Smooth muscle cell (in vitro differentiated cells): ENCODE results near the gene FBLN2. TPM values are rescaled to one million over a fixed set of nuclear protein-coding genes. Genes with fewer than 3 reads are reported as not detected.

ENCODE experiments used
- DNase-seq: peaks from one replicate; lab custom pipeline; 2025; ENCODE audit not compliant: unreplicated experiment; lab: John Stamatoyannopoulos, UW
- H2AFZ ChIP-seq: fragments of 200-600 bp; sonication (generic); 2 replicates; pipeline ENCODE4 v1.6.0; 2016; ENCODE audit warnings: antibody characterized with exemption, low read depth, mild to moderate bottlenecking
- H3F3A ChIP-seq: fragments of 200-600 bp; sonication (generic); 2 replicates; pipeline ENCODE4 v1.6.0; 2017; ENCODE audit warnings: antibody characterized with exemption, low read depth
- H3K27ac ChIP-seq: fragments of 200-600 bp; sonication (generic); 2 replicates; pipeline ENCODE4 v1.5.1; 2016; ENCODE audit warnings: low read depth, mild to moderate bottlenecking
- H3K27me3 ChIP-seq: fragments of 200-600 bp; sonication (generic); 2 replicates; pipeline ENCODE4 v1.6.1; 2016; ENCODE audit warnings: low read depth, mild to moderate bottlenecking
- H3K36me3 ChIP-seq: fragments of 200-600 bp; sonication (generic); 2 replicates; pipeline ENCODE4 v1.5.1; 2016; ENCODE audit warnings: low read depth
- H3K4me1 ChIP-seq: fragments of 200-600 bp; sonication (generic); 2 replicates; pipeline ENCODE4 v1.5.1; 2016; ENCODE audit warnings: low read depth
- H3K4me2 ChIP-seq: fragments of 200-600 bp; sonication (generic); 2 replicates; pipeline ENCODE4 v1.6.0; 2016; ENCODE audit warnings: mild to moderate bottlenecking
- H3K4me3 ChIP-seq: fragments of 200-600 bp; sonication (generic); 2 replicates; pipeline ENCODE4 v1.5.1; 2016; ENCODE audit warnings: mild to moderate bottlenecking
- H3K79me2 ChIP-seq: fragments of 200-600 bp; sonication (generic); 2 replicates; pipeline ENCODE4 v1.6.0; 2016; ENCODE audit warnings: low read depth, mild to moderate bottlenecking
- H3K9ac ChIP-seq: fragments of 200-600 bp; sonication (generic); 2 replicates; pipeline ENCODE4 v1.6.0; 2016; ENCODE audit warnings: low read depth
- H3K9me3 ChIP-seq: fragments of 200-600 bp; sonication (generic); replicated peaks from 2 replicates; pipeline ENCODE4 v1.5.1; 2016; ENCODE audit warnings: low read depth
- H4K20me1 ChIP-seq: fragments of 200-600 bp; sonication (generic); 2 replicates; pipeline ENCODE4 v1.6.0; 2016; ENCODE audit warnings: low read depth
- CTCF ChIP-seq: fragments of 200-600 bp; sonication (generic); IDR thresholded peaks from 2 replicates; pipeline ENCODE4 v1.5.1; 2017; ENCODE audit warnings: borderline replicate concordance, mild to moderate bottlenecking, antibody characterized with exemption; ENCODE audit not compliant: insufficient read depth, poor library complexity, severe bottlenecking
- WGBS: methylation state at CpG from one replicate; pipeline ENCODE4 v1.1.7; 2016; ENCODE audit warnings: low lambda C conversion rate; 5-methylcytosine and 5-hydroxymethylcytosine counted together
- polyA plus RNA-seq: library from polyadenylated mRNA; unstranded; fragments of >200 nt; fragmentation: Nextera tagmentation; extraction: Ambion mirVana; gene quantifications from 2 replicates; pipeline ENCODE4 v1.2.1, GENCODE V29; 2016
- total RNA-seq: library from RNA; depleted of rRNA; stranded (reverse); fragments of >200 nt; gene quantifications from 2 replicates; pipeline ENCODE4 v1.2.3, GENCODE V29; 2014

FBLN2 gene
- total and polyA plus RNA-seq, 2 experiments from 2014 or later: 159 to 390 TPM

- no peaks in the 10 kb centered on the region for H3K79me2 ChIP-seq
- no peaks in the 10 kb centered on the region for H4K20me1 ChIP-seq
- DNase-seq: no peak
- peak overlapping the region; percentile 26 for H3K9ac ChIP-seq
- H2AFZ ChIP-seq: no peak overlapping the region
- H3K36me3 ChIP-seq: no peaks in the 10 kb centered on the region
- no peak overlapping the region for H3K4me3 ChIP-seq
- H3K4me1 ChIP-seq: peaks cover 11% of the 10 kb centered on the region
- no peaks in the 10 kb centered on the region for H3K27me3 ChIP-seq
- no peak for TF ChIP-seq CTCF
- peaks cover 11% of the 10 kb centered on the region for H3F3A ChIP-seq
- H3K27ac ChIP-seq: peak overlapping the region; percentile 23
- no peaks in the 10 kb centered on the region for H3K9me3 ChIP-seq
- WGBS: 48% methylated on average over 20 of the region's 20 CpGs
- H3K4me2 ChIP-seq: peak overlapping the region; percentile 49
Observed at GRCh38 chr3:13513051-13513912, 35.6 kb upstream of the FBLN2 start.

GRCh38 chr3:13513913-13514517, 34.9 kb upstream of the FBLN2 start:
- 81% methylated on average over 10 of the region's 10 CpGs for WGBS
- H3K9ac ChIP-seq: no peak overlapping the region
- H3F3A ChIP-seq: peaks cover 9% of the 10 kb centered on the region

GRCh38 chr3:13514639-13515435, 34.1 kb upstream of the FBLN2 start:
- WGBS: 82% methylated on average over 6 of the region's 6 CpGs
- DNase-seq: no peak
- no peaks in the 10 kb centered on the region for H3K36me3 ChIP-seq
- H3K9ac ChIP-seq: no peak overlapping the region
- no peaks in the 10 kb centered on the region for H3K79me2 ChIP-seq
- no peak overlapping the region for H3K4me2 ChIP-seq
- H4K20me1 ChIP-seq: no peaks in the 10 kb centered on the region
- H3K27me3 ChIP-seq: no peaks in the 10 kb centered on the region
- no peaks in the 10 kb centered on the region for H3K9me3 ChIP-seq
- H3F3A ChIP-seq: peaks cover 9% of the 10 kb centered on the region
- H3K27ac ChIP-seq: no peak overlapping the region
- TF ChIP-seq CTCF: no peak
- H3K4me3 ChIP-seq: no peak overlapping the region
- no peak overlapping the region for H2AFZ ChIP-seq
- H3K4me1 ChIP-seq: peaks cover 11% of the 10 kb centered on the region

More at GRCh38 chr3:13513913-13514517, 34.9 kb upstream of the FBLN2 start:
- Histone ChIP-seq H3K79me2 (no peaks in the 10 kb centered on the region), H3K9me3 (no peaks in the 10 kb centered on the region), H3K4me1 (peaks cover 11% of the 10 kb centered on the region), H3K4me3 (no peak overlapping the region), H3K27me3 (no peaks in the 10 kb centered on the region), H3K36me3 (no peaks in the 10 kb centered on the region), H2AFZ (no peak overlapping the region), H4K20me1 (no peaks in the 10 kb centered on the region), H3K27ac (peak overlapping the region; percentile 23), H3K4me2 (peak overlapping the region; percentile 49)
- no peak for TF ChIP-seq CTCF
- DNase-seq: no peak
